ENCODE results near the gene CENPVL1.
"Not testable (repeated sequence)": the region's sequence is repeated elsewhere in the genome, so short reads cannot be mapped to it uniquely, and the experiment has no call there.

The CENPVL1 gene

DNA sequence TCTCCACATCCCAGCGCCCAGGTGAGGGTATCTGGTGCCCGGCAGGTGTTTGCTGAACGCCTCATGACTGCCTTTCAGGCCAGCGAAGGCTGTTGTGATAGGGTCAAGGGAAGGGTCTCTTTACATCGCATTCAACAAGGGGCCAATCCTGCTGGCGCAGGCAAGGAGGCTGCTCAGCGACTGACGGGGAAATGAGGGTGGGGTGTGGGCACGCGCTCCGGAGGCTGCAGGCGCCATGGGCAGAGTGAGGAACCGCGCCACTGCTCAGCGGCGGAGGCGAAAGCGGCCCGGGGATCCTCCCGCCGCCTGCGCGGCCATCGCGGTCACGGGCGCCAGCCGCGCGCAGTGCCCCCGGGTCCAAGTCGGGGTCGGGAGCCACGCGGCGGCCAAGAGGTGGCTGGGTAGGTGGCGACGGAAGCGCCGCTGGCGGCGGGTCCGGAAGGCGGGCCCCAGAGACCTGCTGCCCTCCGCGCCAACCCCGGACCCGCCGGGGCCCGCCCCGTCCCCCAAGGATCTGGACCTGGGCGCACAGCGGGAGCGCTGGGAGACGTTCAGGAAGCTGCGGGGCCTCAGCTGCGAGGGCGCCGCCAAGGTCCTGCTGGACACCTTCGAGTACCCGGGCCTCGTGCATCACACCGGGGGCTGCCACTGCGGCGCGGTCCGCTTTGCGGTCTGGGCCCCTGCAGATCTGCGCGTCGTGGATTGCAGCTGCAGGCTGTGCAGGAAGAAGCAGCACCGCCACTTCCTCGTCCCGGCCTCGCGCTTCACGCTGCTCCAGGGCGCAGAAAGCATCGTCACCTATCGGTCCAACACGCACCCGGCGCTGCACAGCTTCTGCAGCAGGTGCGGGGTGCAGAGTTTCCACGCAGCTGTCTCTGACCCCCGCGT, at the start of gene CENPVL1:
Gene CENPVL1, plus strand, starts transcription at position 236 of the 888 bp plus-strand sequence. Its CDS starts 0 bp downstream, at position 236.
- not testable (repeated sequence) for H3K9me3 Mint-ChIP-seq; ATAC-seq (ENCODE audit: low read depth); H3K27me3 Mint-ChIP-seq; H3K4me1 Mint-ChIP-seq; H3K27ac Mint-ChIP-seq; H3K4me3 Mint-ChIP-seq; H3K36me3 Mint-ChIP-seq; DNase-seq (ENCODE audit: low spot score in 2 of 2)

- DNase-seq (ENCODE audit: low spot score in 2 of 2), result no peak
- Mint-ChIP-seq H3K4me3 (no peak overlapping the region), H3K36me3 (no peaks in the 10 kb centered on the region), H3K9me3 (no peaks in the 10 kb centered on the region), H3K4me1 (no peaks in the 10 kb centered on the region), H3K27ac (no peak overlapping the region), H3K27me3 (no peaks in the 10 kb centered on the region)
- no peak for ATAC-seq (ENCODE audit: low read depth)
Observed at GRCh38 chrX:51665981-51666380, 44.3 kb upstream of the CENPVL1 start.

GRCh38 chrX:51679689-51680433, 30.5 kb upstream of the CENPVL1 start:
- not testable (repeated sequence) for H3K4me1 Mint-ChIP-seq; H3K4me3 Mint-ChIP-seq; ATAC-seq (ENCODE audit: low read depth); H3K27me3 Mint-ChIP-seq; DNase-seq (ENCODE audit: low spot score in 2 of 2); H3K27ac Mint-ChIP-seq; H3K36me3 Mint-ChIP-seq; H3K9me3 Mint-ChIP-seq

DNA sequence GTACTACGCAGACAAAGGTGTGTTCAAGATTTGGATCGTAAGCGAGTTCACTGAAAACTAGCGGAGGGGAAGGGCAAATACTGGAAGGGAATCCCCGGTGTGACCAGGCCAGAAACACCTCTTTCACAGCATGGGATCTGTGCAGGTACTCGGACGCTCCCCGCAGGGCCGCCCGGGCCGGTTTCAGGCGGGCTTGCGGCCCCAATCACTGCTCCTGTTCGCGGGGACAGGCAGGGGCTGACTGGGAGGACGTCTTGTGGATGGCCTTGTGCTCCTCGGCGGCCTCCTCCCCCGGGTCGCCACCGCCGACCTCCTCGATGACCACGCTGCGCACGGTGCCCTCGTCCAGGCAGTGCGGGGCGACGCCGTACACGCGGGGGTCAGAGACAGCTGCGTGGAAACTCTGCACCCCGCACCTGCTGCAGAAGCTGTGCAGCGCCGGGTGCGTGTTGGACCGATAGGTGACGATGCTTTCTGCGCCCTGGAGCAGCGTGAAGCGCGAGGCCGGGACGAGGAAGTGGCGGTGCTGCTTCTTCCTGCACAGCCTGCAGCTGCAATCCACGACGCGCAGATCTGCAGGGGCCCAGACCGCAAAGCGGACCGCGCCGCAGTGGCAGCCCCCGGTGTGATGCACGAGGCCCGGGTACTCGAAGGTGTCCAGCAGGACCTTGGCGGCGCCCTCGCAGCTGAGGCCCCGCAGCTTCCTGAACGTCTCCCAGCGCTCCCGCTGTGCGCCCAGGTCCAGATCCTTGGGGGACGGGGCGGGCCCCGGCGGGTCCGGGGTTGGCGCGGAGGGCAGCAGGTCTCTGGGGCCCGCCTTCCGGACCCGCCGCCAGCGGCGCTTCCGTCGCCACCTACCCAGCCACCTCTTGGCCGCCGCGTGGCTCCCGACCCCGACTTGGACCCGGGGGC, 28.2 kb upstream of the CENPVL1 start:
- H3K9me3 Mint-ChIP-seq; H3K27me3 Mint-ChIP-seq; H3K4me1 Mint-ChIP-seq; H3K27ac Mint-ChIP-seq; H3K4me3 Mint-ChIP-seq; H3K36me3 Mint-ChIP-seq; ATAC-seq (ENCODE audit: low read depth); DNase-seq (ENCODE audit: low spot score in 2 of 2): not testable (repeated sequence)

DNA sequence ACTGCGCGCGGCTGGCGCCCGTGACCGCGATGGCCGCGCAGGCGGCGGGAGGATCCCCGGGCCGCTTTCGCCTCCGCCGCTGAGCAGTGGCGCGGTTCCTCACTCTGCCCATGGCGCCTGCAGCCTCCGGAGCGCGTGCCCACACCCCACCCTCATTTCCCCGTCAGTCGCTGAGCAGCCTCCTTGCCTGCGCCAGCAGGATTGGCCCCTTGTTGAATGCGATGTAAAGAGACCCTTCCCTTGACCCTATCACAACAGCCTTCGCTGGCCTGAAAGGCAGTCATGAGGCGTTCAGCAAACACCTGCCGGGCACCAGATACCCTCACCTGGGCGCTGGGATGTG, 27.6 kb upstream of the CENPVL1 start, which contains the start of gene CENPVL2:
Gene CENPVL2, minus strand, starts transcription at position 112 of the 343 bp plus-strand sequence. Its CDS starts 0 bp downstream, at position 112.
- H3K9me3 Mint-ChIP-seq; ATAC-seq (ENCODE audit: low read depth); H3K4me1 Mint-ChIP-seq; H3K36me3 Mint-ChIP-seq; H3K27me3 Mint-ChIP-seq; H3K4me3 Mint-ChIP-seq; H3K27ac Mint-ChIP-seq; DNase-seq (ENCODE audit: low spot score in 2 of 2): not testable (repeated sequence)

- Mint-ChIP-seq H3K9me3 (no peaks in the 10 kb centered on the region), H3K4me3 (no peak overlapping the region), H3K27me3 (peaks cover 4% of the 10 kb centered on the region), H3K36me3 (no peaks in the 10 kb centered on the region), H3K4me1 (no peaks in the 10 kb centered on the region), H3K27ac (no peak overlapping the region)
- peak in 1 of 2 donors; percentile 3 for DNase-seq (ENCODE audit: low spot score in 2 of 2)
- ATAC-seq (ENCODE audit: low read depth), result no peak
Observed at GRCh38 chrX:51694254-51694653, 16.1 kb upstream of the CENPVL1 start.

DNA sequence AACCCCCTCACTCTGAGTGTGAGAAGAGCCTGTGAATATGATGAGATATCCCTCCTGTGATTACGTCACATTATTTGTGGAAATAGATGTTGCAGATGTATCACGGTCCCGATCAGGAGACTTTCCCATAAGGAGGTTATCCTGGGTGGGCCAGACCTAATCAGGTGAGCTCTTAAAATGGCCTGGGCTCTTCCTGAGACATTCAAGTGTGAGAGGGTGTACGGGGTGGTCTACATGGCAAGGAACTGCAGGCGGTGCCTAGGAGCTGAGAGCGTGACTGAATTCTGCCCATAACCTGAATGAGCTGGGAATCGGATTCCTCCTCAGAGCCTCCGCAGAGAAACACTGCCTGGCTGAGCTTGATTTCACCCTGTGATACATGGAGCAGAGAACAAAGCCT, 12.9 kb upstream of the CENPVL1 start:
- no peak for ATAC-seq (ENCODE audit: low read depth)
- H3K4me3 Mint-ChIP-seq, result no peak overlapping the region
- no peak for DNase-seq (ENCODE audit: low spot score in 2 of 2)
- H3K4me1 Mint-ChIP-seq, result no peaks in the 10 kb centered on the region
- H3K27ac Mint-ChIP-seq, result no peak overlapping the region
- H3K36me3 Mint-ChIP-seq, result no peaks in the 10 kb centered on the region
- H3K27me3 Mint-ChIP-seq, result peaks cover 4% of the 10 kb centered on the region
- no peaks in the 10 kb centered on the region for H3K9me3 Mint-ChIP-seq

- not testable (repeated sequence) for H3K36me3 Mint-ChIP-seq; ATAC-seq (ENCODE audit: low read depth); H3K27ac Mint-ChIP-seq; H3K27me3 Mint-ChIP-seq; H3K4me3 Mint-ChIP-seq; DNase-seq (ENCODE audit: low spot score in 2 of 2); H3K9me3 Mint-ChIP-seq; H3K4me1 Mint-ChIP-seq
Observed at GRCh38 chrX:51712943-51713647, 2.8 kb downstream of the CENPVL1 start.

GRCh38 chrX:51728202-51728601, 17.9 kb downstream of the CENPVL1 start:
- ATAC-seq (ENCODE audit: low read depth) (no peak), DNase-seq (ENCODE audit: low spot score in 2 of 2) (no peak)
- no peak overlapping the region for H3K27ac Mint-ChIP-seq
- H3K4me1 Mint-ChIP-seq, result no peaks in the 10 kb centered on the region
- no peaks in the 10 kb centered on the region for H3K9me3 Mint-ChIP-seq
- no peaks in the 10 kb centered on the region for H3K36me3 Mint-ChIP-seq
- no peak overlapping the region for H3K4me3 Mint-ChIP-seq
- H3K27me3 Mint-ChIP-seq, result peaks cover 11% of the 10 kb centered on the region

DNA sequence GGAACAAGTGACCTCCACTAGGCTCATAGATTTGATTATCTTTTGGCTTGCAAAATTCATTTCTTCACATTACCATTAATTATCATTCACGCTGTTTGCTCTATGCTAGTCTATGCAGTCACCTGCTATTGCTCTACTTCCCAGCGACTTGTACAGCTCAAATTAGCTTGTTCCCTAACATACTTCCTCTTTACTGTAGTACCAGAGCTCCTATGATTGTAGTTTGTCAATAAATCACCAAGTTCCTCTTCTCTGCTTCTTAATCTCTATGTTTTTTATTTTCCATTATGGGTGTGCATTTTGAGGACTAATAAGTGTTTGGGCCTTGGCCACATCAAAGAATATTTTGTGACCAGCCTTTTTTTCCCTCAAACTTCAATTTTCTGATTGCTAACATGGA, 26.8 kb downstream of the CENPVL1 start:
- H3K27ac Mint-ChIP-seq, result no peak overlapping the region
- peaks cover 4% of the 10 kb centered on the region for H3K27me3 Mint-ChIP-seq
- no peak overlapping the region for H3K4me3 Mint-ChIP-seq
- no peaks in the 10 kb centered on the region for H3K36me3 Mint-ChIP-seq
- DNase-seq (ENCODE audit: low spot score in 2 of 2), result no peak
- H3K4me1 Mint-ChIP-seq, result no peaks in the 10 kb centered on the region
- H3K9me3 Mint-ChIP-seq, result no peaks in the 10 kb centered on the region
- peak; percentile 56 for ATAC-seq (ENCODE audit: low read depth)

DNA sequence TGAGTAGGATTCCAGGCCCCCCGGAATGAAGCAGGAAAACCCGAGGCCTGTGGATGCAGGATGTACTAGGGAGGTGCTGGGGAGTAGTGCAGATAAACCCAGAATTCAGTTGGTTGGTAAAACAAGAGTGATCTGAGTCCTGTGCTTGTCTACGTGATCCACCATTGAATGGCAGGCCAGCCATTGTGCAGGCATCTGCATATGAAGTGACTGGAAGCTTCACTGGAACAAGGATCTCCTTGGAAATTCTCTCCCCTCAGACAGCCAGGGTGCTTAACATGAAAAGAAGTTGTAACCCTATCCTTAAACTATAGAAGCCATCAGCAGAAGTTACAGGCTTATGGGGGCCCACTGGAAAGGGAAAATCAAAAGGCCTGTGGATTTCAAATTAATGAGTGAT, 32.3 kb downstream of the CENPVL1 start:
- Mint-ChIP-seq H3K9me3 (peaks cover 6% of the 10 kb centered on the region), H3K36me3 (peaks cover 20% of the 10 kb centered on the region), H3K27me3 (no peaks in the 10 kb centered on the region), H3K27ac (peak overlapping the region; percentile 63), H3K4me3 (peak overlapping the region; percentile 95), H3K4me1 (peaks cover 11% of the 10 kb centered on the region)
- no peak for ATAC-seq (ENCODE audit: low read depth)
- DNase-seq (ENCODE audit: low spot score in 2 of 2), result no peak

DNA sequence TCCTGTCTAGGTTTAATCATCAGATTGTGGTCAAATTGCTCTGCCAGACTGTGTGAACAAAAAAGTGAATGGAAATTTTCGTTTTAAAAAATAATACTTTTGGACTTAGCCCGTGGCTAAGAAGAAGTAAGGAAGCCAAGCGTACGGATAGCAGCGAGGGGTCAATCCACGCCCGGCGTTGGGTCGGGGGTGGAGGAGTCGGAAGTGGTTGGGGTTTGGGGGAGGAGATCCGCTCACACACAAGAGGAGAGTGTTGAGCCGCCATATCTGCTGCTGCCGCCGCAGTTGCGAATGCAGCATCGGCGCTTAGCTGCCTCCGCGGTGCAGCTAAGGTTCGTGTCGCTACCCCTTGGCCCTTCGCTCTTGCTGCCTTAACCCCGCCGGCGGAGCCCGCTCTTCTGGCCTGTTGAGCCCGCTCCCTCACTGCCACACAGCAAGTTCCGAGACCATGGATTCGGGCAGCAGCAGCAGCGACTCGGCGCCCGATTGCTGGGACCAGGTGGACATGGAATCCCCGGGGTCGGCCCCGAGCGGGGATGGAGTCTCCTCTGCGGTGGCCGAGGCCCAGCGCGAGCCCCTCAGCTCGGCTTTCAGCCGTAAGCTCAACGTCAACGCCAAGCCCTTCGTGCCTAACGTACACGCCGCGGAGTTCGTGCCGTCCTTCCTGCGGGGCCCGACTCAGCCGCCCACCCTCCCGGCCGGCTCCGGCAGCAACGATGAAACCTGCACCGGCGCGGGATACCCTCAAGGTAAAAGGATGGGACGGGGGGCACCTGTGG, 33.1 kb downstream of the CENPVL1 start, which contains the start of gene GSPT2:
Gene GSPT2, plus strand, starts transcription at position 264 of the 779 bp plus-strand sequence. Its CDS starts 185 bp downstream, at position 449.
- H3K36me3 Mint-ChIP-seq, result peaks cover 20% of the 10 kb centered on the region
- peak; percentile 94 for ATAC-seq (ENCODE audit: low read depth)
- peak; percentile 23 to 25 for DNase-seq (ENCODE audit: low spot score in 2 of 2)
- no peaks in the 10 kb centered on the region for H3K27me3 Mint-ChIP-seq
- H3K27ac Mint-ChIP-seq, result peak within 1 kb of the TSS; percentile 63
- H3K4me1 Mint-ChIP-seq, result peaks cover 11% of the 10 kb centered on the region
- peaks cover 6% of the 10 kb centered on the region for H3K9me3 Mint-ChIP-seq
- H3K4me3 Mint-ChIP-seq, result peak within 1 kb of the TSS; percentile 95

All from memory B cell (primary cell).